ENCODE data around the gene SLC25A22.

SLC25A22 gene

GRCh38 chr11:788953-789940 lies 8.8 kb downstream of the SLC25A22 start:
- DNase-seq: no peak

GRCh38 chr11:788009-788640 lies 10.0 kb downstream of the SLC25A22 start:
- no peak for DNase-seq

DNA sequence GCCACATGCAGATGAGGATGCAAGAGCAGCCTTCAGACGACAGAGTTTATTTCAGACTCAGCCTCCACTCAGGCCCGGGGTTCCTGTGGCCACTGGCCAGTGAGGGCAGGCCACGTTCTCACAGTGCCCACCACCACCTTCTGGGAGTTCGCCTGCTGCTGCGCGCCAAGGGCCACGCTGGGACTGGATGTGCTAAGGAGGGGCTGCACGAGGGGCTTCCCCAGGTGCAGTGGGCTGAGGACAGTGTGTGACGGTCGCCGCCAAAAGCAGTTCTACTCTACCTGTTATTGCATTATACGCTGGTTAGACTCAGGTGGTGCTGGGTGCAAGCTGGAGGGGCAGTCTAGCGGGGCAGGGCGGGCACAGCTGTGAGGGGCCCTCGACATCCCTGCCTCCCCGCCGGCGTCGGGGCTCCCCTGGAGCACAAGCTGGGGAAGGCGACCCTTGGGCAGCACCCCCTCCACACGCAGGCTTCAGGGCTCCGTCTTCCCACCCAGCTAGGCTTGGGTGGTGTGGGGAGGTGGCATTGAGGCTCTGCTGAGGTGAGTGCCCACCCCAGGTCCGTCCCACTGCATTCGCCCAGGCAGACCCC lies 10.9 kb downstream of the SLC25A22 start:
- DNase-seq: no peak

GRCh38 chr11:786235-787083 lies 11.6 kb downstream of the SLC25A22 start:
- no peak for DNase-seq

DNA sequence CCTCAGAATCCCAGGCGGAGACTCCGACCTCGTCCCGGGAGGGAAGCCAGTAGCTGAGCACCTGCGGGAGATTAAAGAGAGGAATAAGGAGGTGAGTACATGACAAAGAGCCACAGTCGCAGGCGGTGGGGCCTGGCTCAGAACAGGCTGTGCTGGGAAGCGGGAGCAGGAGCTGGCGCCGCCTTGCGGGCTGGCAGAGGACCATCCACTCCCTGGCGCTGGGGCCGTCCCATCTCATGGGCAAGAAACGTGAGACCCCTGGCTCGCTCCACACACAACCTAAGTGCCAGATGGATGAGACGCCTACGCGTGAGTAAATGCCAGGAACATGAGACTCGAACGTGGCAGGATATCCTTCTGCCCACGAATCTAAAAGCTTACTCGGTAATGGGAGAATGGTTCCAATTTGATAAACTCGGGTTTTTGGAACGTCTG lies 14.5 kb downstream of the SLC25A22 start:
- no peak for DNase-seq

DNA sequence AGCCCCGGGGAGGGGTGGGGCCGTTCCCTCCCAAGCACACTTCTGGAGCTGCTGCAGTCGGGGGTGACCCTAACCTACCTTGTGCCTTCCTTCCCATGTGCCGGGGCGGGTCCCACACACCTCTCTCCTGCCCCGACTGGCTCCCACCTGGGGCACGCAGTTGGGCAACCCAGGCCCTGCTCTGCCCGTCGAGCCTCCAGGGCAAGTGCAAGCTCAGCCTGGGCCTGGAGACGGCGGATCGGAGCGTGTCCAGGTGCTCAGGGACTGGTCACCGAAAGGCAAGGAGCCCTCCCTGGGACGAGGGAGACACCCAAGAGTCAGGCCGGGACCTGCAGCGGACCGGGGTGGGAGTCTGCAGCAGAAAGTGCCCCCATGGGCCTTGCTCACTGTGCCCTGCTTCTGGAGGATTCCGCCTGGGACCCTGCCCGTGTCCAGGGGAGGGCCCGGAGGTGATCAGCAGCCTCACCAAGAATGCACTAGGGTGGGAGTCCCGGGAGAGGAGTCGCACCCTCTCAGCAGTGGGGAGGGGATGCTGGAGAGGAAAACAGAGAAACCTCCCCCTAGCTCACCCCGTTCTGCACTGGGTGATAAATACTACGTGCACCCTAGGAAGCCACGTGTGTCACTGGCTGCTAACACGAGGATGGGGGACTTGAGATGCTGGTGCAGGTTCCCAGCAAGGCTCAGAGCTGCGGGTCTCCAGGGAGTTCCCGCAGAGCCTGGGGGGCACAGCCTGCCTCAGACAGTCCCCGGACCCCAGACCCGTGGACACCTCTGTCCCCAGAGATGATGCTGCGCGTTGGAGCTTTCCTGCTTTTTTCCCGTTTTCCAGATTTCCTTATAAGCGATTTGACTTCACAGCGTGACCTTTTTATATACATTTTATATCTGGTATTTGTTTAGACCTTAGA lies 15.6 kb downstream of the SLC25A22 start:
- no peak for DNase-seq

- no peak for DNase-seq
Measured at GRCh38 chr11:779955-780532, 18.0 kb downstream of the SLC25A22 start.

DNA sequence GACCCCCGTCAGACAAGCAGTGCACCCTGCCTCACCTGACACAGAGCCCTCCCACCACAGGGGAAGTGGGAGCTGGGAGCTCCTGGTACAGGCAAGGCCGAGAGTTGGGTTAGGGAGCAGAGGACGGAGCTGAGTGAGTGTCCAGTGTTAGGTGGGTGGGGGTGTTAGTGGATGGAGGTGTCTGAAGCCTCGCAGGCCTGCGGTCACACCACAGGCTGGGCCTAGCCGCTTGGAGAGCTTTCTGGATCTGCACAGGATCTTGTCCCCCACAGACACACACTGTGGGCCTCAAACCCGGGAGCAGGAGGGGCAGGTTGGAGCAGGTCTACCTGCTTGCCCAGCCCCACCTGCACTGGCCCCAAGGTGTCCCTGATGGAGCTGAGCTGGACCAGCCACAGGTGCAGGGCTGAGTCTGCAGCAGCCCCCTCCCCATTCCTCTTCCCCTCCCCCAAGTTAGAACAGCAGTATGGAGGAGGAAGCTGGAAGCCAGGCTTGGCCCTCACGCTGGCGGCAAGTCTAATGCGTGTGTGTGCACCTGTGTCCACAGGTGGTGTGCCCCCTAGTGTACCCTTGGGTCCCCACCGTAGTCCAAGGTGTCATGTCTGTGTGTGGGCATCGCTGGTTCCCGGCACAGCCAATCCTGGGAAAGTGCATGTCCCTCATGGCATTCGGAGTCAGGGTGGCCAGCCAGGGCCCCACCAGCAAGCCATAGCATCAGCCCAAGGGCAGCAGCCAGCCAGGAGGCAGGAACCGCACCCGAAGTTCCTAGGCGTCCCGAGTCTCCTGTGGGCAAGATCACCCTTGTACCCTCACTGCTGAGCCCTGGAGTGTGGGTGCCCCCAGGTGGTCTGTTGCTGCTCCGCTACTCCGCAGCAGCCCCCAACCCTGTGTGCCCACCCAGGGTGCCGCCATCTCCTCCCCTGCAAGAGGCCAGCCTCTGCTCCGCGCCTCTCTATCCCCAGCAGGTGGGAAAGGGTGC lies 18.8 kb downstream of the SLC25A22 start:
- DNase-seq: no peak

- DNase-seq: peak; percentile 88
Measured at GRCh38 chr11:777288-778255, 20.5 kb downstream of the SLC25A22 start, which contains the start of gene GATD1. Gene GATD1, minus strand, starts transcription at chr11:777487. Its CDS starts 25 bp downstream, at chr11:777462.

DNA sequence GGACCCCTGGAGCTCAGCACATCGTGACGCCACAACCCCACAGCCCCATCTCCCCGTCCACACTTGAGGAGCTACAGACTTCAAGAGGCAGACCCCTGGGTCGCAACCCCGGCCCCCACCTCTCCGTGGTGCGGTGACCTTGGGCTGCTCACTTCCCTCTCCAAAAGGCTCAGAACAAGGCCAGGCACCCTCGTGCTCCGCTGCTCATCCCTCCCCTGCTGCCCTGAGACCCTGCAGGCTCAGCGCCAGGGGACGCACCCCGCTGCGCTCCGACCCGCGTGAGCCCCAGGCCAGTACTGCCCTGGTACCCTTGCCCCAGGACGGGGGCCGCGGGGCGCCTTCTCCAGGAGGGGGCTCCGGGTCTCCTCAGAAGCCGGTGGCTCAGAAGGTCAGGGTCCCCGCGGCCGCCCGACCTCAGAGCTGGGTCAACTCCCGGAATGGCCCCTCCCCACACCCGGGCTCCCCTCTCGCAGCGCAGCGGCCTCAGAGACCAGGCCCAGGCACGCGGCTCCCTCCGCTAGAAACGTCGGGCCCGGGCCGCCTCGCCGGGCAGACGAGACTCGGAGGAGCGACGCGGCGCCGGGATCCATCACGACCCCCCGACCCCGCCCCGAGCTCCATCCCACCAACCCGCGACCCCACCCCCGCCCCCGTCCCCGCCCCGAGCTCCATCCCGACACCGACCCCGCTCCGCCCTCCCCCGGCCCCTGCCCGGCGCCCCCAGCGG lies 21.4 kb downstream of the SLC25A22 start:
- DNase-seq: no peak

DNA sequence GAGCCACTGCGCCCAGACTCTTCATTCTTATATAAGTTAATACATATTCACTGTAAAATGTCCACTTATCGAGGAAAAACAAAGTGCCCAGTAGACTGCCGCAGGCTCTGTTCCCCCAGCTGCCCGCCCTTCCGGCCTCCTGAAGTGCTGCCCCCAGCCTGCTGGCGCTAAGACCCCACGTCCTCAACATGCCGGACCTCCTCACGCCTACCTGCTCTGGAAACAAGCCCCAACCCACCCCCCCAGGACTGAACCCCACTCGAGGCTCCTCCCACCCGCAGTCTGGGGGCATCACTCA lies 21.9 kb downstream of the SLC25A22 start:
- DNase-seq: no peak

DNA sequence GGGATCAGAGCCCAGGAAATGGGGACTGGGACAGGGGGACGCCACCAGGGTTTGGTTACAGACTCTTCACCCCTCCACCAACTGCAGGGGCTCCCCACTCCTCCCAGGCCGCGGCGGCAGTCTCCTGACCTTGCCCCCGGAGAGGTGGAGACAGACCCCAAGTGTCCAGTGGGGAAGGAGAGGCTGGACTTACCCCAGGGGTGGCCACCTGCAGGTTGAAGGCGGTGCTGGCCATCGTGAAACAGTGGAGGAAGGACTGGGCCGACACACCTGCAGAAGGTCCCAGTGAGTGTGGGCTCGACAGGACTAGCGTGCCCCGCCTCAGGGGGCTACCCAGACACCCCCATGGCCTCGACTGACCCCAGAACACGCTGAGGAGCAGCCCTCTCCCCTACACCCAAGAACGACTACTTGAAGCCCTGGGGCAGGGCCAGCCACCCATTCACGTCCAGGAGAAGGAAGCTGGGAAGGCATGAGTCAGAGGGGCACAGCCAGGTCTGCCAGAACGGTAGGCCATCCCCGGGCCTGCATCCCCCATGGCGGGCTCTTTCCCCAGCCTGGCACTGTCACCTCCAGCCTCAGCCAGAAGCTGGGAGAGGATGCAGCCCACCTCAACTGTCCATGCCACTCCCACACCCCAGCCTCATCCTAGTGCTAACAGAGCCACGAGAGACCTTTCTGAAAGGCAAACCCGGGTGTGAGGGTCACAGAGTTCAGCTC lies 23.0 kb downstream of the SLC25A22 start:
- DNase-seq: no peak

- no peak for DNase-seq
Measured at GRCh38 chr11:773830-774229, 24.3 kb downstream of the SLC25A22 start.

DNA sequence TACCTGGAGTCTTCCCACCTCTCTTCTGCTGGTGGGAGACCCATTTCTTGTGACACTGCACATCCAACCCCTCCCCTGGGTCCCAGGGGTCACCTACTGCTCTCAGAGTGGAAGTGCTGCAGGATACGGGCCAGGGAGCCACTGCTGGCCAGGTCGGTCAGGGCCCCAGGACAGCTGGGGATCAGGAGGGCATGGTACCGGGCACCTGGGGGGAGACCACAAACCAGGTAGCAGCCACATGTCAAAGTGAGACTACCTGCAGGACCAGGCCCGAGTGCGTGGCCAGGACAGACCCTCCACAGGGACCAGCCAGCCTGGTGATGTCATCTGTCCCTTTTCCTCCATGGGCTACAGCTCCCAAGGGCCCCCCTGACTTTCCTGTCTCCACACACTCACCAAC lies 24.7 kb downstream of the SLC25A22 start:
- no peak for DNase-seq

GRCh38 chr11:772429-773390 lies 25.4 kb downstream of the SLC25A22 start:
- DNase-seq: no peak

DNA sequence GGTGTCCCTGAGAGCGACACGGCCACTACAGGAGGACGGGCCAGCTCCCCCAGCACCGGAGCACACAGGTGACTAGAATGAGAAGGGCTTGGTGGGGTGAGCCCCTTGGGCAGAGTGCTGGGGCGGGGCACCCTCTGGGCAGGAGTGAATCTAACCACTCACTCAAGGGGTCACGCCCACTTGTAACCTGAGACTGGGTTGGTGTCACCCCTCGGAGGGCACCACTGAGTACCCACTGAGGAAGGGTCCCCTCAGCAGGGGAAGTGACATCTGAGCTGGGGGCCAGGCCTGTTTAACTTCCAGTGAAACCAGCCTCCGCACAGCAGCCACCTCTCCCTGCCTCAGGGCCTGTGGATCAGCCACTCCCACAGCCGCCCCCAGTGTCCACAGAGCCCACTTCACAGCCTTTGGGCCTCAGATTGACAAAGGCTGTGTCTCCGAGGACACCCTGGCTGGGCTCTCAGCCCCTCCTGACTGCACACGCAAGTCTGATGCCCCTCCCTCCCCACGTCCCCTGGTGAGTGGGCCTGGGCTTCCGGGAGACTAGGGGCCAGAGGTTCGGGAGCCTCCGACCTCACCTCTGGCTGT lies 26.4 kb downstream of the SLC25A22 start:
- DNase-seq: no peak
